HG03196 (cell line): ENCODE data around the gene KCTD21.

Source experiments
- ATAC-seq: cut with Tn5 transposase; IDR thresholded peaks from one replicate; pipeline ENCODE4 v1.9.1; 2021; ENCODE audit not compliant: unreplicated experiment

Gene KCTD21

GRCh38 chr11:78147807-78148206 lies 40.6 kb downstream of the KCTD21 start:
- no peak for ATAC-seq

GRCh38 chr11:78145511-78146025 lies 42.9 kb downstream of the KCTD21 start:
- ATAC-seq = no peak

- no peak for ATAC-seq
Measured at GRCh38 chr11:78140392-78141077, 47.9 kb downstream of the KCTD21 start.

- ATAC-seq = peak; percentile 89
Measured at GRCh38 chr11:78139422-78140391, 48.7 kb downstream of the KCTD21 start, which contains the start of gene ALG8. Gene ALG8 (minus strand): TSS chr11:78139626. CDS start chr11:78139588, 38 bp downstream.

GRCh38 chr11:78138694-78139421 lies 49.6 kb downstream of the KCTD21 start:
- ATAC-seq = peak; percentile 21

GRCh38 chr11:78138291-78138690 lies 50.1 kb downstream of the KCTD21 start:
- ATAC-seq = no peak

- no peak for ATAC-seq
Measured at GRCh38 chr11:78132475-78132874, 56.0 kb downstream of the KCTD21 start.

- ATAC-seq = no peak
Measured at GRCh38 chr11:78131956-78132355, 56.5 kb downstream of the KCTD21 start.

- no peak for ATAC-seq
Measured at GRCh38 chr11:78127403-78127802, 61.0 kb downstream of the KCTD21 start.
